Endothelial cell of umbilical vein (primary cell): ENCODE measurements around the gene ATXN7L1. TPM values are rescaled to one million over a fixed set of nuclear protein-coding genes. Genes with fewer than 3 reads are reported as not detected.

Experiments used
- BruUV-seq: library from RNA; stranded (reverse); fragments of 400-500 nt; replicated peaks from 2 replicates; lab custom pipeline; 2021; lab: Mats Ljungman, UMichigan
- CTCF ChIA-PET: fragments of 300-600, 350-600 bp; sonication (Branson Sonifier 250); formaldehyde crosslinking; loops from one replicate; lab custom pipeline; 2021; ENCODE audit warnings: antibody characterized with exemption, inconsistent platforms; lab: Charles Lee
- POLR2A ChIA-PET: fragments of 300-600, 350-600 bp; sonication (Branson Sonifier 250); formaldehyde crosslinking; loops from one replicate; lab custom pipeline; 2021; ENCODE audit warnings: antibody characterized with exemption, inconsistent platforms; lab: Charles Lee
- DNase-seq: peaks from one replicate; pipeline ENCODE4 v3.0.0-alpha.2; 2011; ENCODE audit warnings: low read depth, low spot score
- FAIRE-seq: peaks from 2 replicates; lab custom pipeline; 2011; peaks lifted over from hg19 to GRCh38; lab: Jason Lieb, UNC
- H2AFZ ChIP-seq: 2 replicates; pipeline ENCODE4 v1.6.0; 2012; ENCODE audit warnings: low read depth, low read length, control low read depth, inconsistent platforms
- H3K27ac ChIP-seq: 2 replicates; pipeline ENCODE4 v1.5.1; 2011; ENCODE audit warnings: low read depth, mild to moderate bottlenecking, control low read depth, low read length, moderate library complexity; ENCODE audit not compliant: insufficient read depth
- H3K27me3 ChIP-seq, 2 experiments: 2 replicates each; pipeline versions ENCODE4 v1.6.0 to v1.6.1; 2011; ENCODE audit warnings: low read length in 2 of 2, mixed read lengths in 1 of 2; ENCODE audit not compliant: control insufficient read depth in 2 of 2, insufficient read depth in 2 of 2
- H3K36me3 ChIP-seq, 2 experiments: 2 replicates in 1 of 2; 3 replicates in 1 of 2; pipeline ENCODE4 v1.5.1; 2011; ENCODE audit warnings: low read length in 2 of 2, mild to moderate bottlenecking in 1 of 2, moderate library complexity in 1 of 2; ENCODE audit not compliant: control insufficient read depth in 2 of 2, insufficient read depth in 2 of 2; ENCODE audit errors: extremely low read depth in 1 of 2
- H3K4me1 ChIP-seq: 3 replicates; pipeline ENCODE4 v1.5.1; 2011; ENCODE audit warnings: mild to moderate bottlenecking, low read length; ENCODE audit not compliant: control insufficient read depth, insufficient read depth; ENCODE audit errors: extremely low read depth
- H3K4me2 ChIP-seq: 2 replicates; pipeline ENCODE4 v1.6.1; 2011; ENCODE audit warnings: low read length, control low read depth, mixed read lengths; ENCODE audit not compliant: insufficient read depth
- H3K4me3 ChIP-seq, 3 experiments: fragments of 200-600 bp in 1 of 3; sonication (generic), shearing (Covaris generic) in 1 of 3; replicated peaks in 1 of 3; 2 replicates each; pipeline ENCODE4 v1.5.1; 2011 to 2016; ENCODE audit warnings: control low read depth in 3 of 3, low read length in 3 of 3, mild to moderate bottlenecking in 2 of 3, inconsistent platforms in 1 of 3, low read depth in 1 of 3, moderate library complexity in 1 of 3; ENCODE audit not compliant: insufficient read depth in 1 of 3
- H3K79me2 ChIP-seq: 2 replicates; pipeline ENCODE4 v1.6.0; 2012; ENCODE audit warnings: low read length, inconsistent platforms; ENCODE audit not compliant: control insufficient read depth, insufficient read depth
- H3K9ac ChIP-seq: replicated peaks from 2 replicates; pipeline ENCODE3; 2011; ENCODE audit warnings: low read length, control low read depth; ENCODE audit not compliant: insufficient read depth; ENCODE audit errors: extremely low read depth
- H3K9me1 ChIP-seq: replicated peaks from 3 replicates; pipeline ENCODE4 v1.6.0; 2011; ENCODE audit warnings: mild to moderate bottlenecking, low read length; ENCODE audit not compliant: control insufficient read depth, insufficient read depth; ENCODE audit errors: extremely low read depth
- H3K9me3 ChIP-seq: replicated peaks from 2 replicates; pipeline ENCODE4 v1.5.1; 2012; ENCODE audit warnings: low read length, inconsistent platforms; ENCODE audit not compliant: control insufficient read depth, insufficient read depth
- H4K20me1 ChIP-seq: replicated peaks from 2 replicates; pipeline ENCODE3; 2011; ENCODE audit warnings: mild to moderate bottlenecking, low read length; ENCODE audit not compliant: control insufficient read depth, insufficient read depth; ENCODE audit errors: extremely low read depth
- EZH2 ChIP-seq: IDR thresholded peaks from 2 replicates; pipeline ENCODE4 v1.6.1; 2012; ENCODE audit warnings: borderline replicate concordance, low read depth, mild to moderate bottlenecking, moderate library complexity, low read length, inconsistent platforms; ENCODE audit not compliant: severe bottlenecking
- FOS ChIP-seq: IDR thresholded peaks from 2 replicates; pipeline ENCODE4 v1.6.1; 2011; ENCODE audit warnings: mild to moderate bottlenecking, low read length, moderate library complexity, borderline replicate concordance; ENCODE audit not compliant: insufficient read depth
- GATA2 ChIP-seq: IDR thresholded peaks from 2 replicates; pipeline ENCODE4 v1.7.0; 2011; ENCODE audit warnings: low read depth, mild to moderate bottlenecking, moderate library complexity, mixed read lengths, low read length; ENCODE audit not compliant: insufficient read length, insufficient read depth
- JUN ChIP-seq: IDR thresholded peaks from 2 replicates; pipeline ENCODE4 v1.6.1; 2011; ENCODE audit warnings: borderline replicate concordance, low read depth; ENCODE audit not compliant: insufficient read length, insufficient read depth
- MYC ChIP-seq: IDR thresholded peaks from one replicate; pipeline ENCODE4 v1.6.1; 2011; ENCODE audit warnings: mild to moderate bottlenecking, low read depth, low read length
- POLR2A ChIP-seq: IDR thresholded peaks from 2 replicates; pipeline ENCODE4 v1.6.1; 2012; ENCODE audit warnings: low read depth, mild to moderate bottlenecking, control low read depth, low read length
- POLR2AphosphoS5 ChIP-seq: IDR thresholded peaks from 2 replicates; pipeline ENCODE4 v1.6.1; 2012; ENCODE audit warnings: low read depth, mild to moderate bottlenecking, control low read depth, low read length, moderate library complexity; ENCODE audit not compliant: insufficient read depth
- dilution Hi-C: fragments of 300-500 bp; cut with MboI; formaldehyde crosslinking; loops from one replicate; pipeline ENCODE4 v1.15.0; 2019; ENCODE audit warnings: low sequenced_read_pairs; ENCODE audit not compliant: extremely low pct_ligation_motif_present
- intact Hi-C: fragments of 100-400 bp; cut with micrococcal nuclease; formaldehyde crosslinking; loops from one replicate; pipeline ENCODE4 v1.10.0; 2022
- polyA plus RNA-seq, 4 experiments: library from polyadenylated mRNA; depleted of rRNA in 3 of 4; stranded (reverse) in 3 of 4; unstranded in 1 of 4; fragments of >200 nt; gene quantifications; 2 replicates each; pipeline versions ENCODE4 v1.2.1 to v1.2.3, GENCODE V29; 2011 to 2012; ENCODE audit warnings: missing spikeins in 1 of 4
- total RNA-seq: library from RNA; stranded (reverse); gene quantifications from 2 replicates; pipeline ENCODE4 v1.2.3, GENCODE V29; 2021
- TF ChIP-seq, protein P1 (sequence below), 2 donors: IDR thresholded peaks; 1 replicate in 1 of 2; 2 replicates in 1 of 2; pipeline ENCODE4 v1.5.1; 2011; ENCODE audit warnings: low read length in 2 of 2, mild to moderate bottlenecking in 2 of 2, moderate library complexity in 2 of 2, control low read depth in 1 of 2, inconsistent platforms in 1 of 2, low read depth in 1 of 2; ENCODE audit not compliant: insufficient read depth in 1 of 2; ENCODE audit errors: extremely low read depth in 1 of 2
- TF ChIP-seq, protein P2 (sequence below): IDR thresholded peaks from 2 replicates; pipeline ENCODE4 v1.6.1; 2011; ENCODE audit not compliant: insufficient read depth, insufficient read length

ATXN7L1 gene
- total and polyA plus RNA-seq, 2 donors (not counting 3 experiments of a cell fraction or from before 2014, with no cell fraction given) = 4.6 to 15.6 TPM

DNA sequence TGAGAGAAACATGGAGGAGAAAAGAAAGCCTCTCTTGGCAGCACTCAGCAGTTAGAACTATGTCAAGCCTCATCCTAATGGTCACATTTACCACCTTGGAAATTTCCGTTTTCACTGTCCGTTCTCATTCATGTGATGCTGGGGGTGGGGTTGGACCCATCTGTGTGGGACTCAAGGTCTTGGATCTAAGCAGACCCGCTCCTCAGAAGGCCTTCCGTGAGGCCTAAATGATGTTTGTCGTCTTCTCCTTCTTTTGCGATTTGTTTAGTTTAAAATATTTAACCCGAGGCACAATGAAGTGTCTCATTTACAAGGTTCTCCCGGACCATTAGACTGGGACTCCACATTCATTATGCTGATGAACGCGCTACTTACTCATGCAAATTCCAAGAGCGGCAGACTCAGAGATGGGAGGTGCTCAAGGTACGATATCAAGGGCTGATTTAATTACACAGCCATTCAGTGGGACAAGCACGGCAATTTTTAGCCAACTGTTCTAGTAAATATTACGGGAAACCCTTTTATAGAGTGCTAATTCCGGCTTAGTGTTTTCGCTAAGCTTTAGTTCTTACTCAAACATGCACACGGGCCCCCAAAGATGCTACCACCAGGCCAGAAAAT lies 186.0 kb downstream of the ATXN7L1 start:
- dilution Hi-C loops = no loop called here
- no peaks in the 10 kb centered on the region for H3K79me2 ChIP-seq
- ChIA-PET CTCF (no interaction called here), POLR2A (no interaction called here)
- intact Hi-C loops = no loop called here
- H2AFZ ChIP-seq = peak overlapping the region; percentile 64
- BruUV-seq = no TSS peak
- peak overlapping the region; percentile 71 for H3K27ac ChIP-seq
- H3K4me2 ChIP-seq = peak overlapping the region; percentile 86
- H3K4me3 ChIP-seq = peak overlapping the region in 1 of 3 experiments; percentile 78
- H3K9ac ChIP-seq = peak overlapping the region; percentile 68
- FAIRE-seq (peak; percentile 67), DNase-seq (no peak)
- TF ChIP-seq, protein P1, sequence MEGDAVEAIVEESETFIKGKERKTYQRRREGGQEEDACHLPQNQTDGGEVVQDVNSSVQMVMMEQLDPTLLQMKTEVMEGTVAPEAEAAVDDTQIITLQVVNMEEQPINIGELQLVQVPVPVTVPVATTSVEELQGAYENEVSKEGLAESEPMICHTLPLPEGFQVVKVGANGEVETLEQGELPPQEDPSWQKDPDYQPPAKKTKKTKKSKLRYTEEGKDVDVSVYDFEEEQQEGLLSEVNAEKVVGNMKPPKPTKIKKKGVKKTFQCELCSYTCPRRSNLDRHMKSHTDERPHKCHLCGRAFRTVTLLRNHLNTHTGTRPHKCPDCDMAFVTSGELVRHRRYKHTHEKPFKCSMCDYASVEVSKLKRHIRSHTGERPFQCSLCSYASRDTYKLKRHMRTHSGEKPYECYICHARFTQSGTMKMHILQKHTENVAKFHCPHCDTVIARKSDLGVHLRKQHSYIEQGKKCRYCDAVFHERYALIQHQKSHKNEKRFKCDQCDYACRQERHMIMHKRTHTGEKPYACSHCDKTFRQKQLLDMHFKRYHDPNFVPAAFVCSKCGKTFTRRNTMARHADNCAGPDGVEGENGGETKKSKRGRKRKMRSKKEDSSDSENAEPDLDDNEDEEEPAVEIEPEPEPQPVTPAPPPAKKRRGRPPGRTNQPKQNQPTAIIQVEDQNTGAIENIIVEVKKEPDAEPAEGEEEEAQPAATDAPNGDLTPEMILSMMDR (IDR thresholded peaks at IDR 0.05; ENCODE audit: extremely low read depth in 1 of 2, insufficient read depth in 1 of 2, low read depth in 1 of 2, low read length in 2 of 2) = no peak
- TF ChIP-seq POLR2AphosphoS5 (no peak), MYC (no peak), POLR2A (no peak), EZH2 (no peak), FOS (no peak), JUN (no peak), GATA2 (no peak)
- TF ChIP-seq, protein P2, sequence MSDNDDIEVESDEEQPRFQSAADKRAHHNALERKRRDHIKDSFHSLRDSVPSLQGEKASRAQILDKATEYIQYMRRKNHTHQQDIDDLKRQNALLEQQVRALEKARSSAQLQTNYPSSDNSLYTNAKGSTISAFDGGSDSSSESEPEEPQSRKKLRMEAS = no peak
- peaks cover 6% of the 10 kb centered on the region for H3K4me1 ChIP-seq
- no peaks in the 10 kb centered on the region for H4K20me1 ChIP-seq
- no peaks in the 10 kb centered on the region for H3K27me3 ChIP-seq
- no peaks in the 10 kb centered on the region for H3K9me1 ChIP-seq
- no peaks in the 10 kb centered on the region for H3K9me3 ChIP-seq
- no peaks in the 10 kb centered on the region for H3K36me3 ChIP-seq
